ENCODE data around the gene UBTD2.

- TF ChIP-seq CTCF (IDR thresholded peaks at IDR 0.05): no peak
- TF ChIP-seq EP300 (IDR thresholded peaks at IDR 0.05): no peak
- no peak for TF ChIP-seq POLR2A (IDR thresholded peaks at IDR 0.05)
Measured at GRCh38 chr5:172305380-172305779, 21.8 kb upstream of the UBTD2 start.

Data from tibial nerve (tissue), 4 donors.